ENCODE data around the gene HSP90AB1.

HSP90AB1 gene

GRCh38 chr6:44289726-44290260 lies 42.9 kb downstream of the HSP90AB1 start:
- DNase-seq (ENCODE audit: low read depth) = no peak

GRCh38 chr6:44291841-44292240 lies 44.9 kb downstream of the HSP90AB1 start:
- DNase-seq (ENCODE audit: low read depth) = no peak

GRCh38 chr6:44292661-44293365 lies 45.9 kb downstream of the HSP90AB1 start:
- no peak for DNase-seq (ENCODE audit: low read depth)

DNA sequence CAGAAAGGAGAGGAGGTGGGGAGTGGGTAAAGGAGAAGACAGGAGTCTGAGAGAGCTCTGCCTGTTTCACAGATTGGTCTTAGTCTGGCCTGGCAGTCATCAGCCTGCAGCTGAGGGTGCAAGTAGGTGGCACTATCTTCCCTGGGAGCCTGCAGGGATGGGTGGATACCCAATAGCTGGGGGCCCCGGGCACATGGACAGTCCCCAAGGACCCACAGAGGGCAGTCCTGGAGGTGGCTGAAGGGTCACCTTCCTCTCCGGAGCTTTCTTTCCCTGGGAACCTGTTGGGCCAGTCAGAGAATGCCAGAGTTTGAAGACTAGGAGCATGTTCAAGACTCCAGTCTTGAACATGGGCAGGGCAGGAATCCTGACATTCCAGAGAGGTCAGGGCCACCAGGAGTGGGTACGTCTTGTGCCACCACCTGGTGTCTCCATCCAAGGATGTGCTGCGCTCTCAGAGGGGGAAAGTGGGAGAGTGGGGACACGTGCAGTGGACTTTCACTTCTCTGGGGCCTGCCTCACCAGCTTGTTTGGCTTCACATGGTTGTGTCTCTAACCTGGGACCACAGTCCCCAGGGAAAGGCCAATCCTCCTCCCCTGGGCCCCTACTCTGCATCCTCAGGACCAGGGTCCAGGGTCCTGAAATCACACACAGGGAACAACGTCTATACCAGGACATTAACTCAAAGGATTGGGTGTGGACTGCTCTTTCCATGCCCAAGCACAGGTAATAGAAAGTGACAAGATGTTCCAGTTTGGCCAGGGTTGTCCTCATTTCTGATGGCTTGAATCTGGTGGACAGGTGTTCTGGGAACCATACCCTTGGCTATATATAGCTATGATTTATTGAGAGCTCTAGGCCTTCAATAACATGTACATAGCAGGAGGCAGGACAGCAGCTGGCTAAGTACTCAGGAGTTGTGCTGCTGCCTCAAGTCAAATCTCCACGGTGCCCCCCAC lies 48.2 kb downstream of the HSP90AB1 start:
- DNase-seq (ENCODE audit: low read depth) = no peak

DNA sequence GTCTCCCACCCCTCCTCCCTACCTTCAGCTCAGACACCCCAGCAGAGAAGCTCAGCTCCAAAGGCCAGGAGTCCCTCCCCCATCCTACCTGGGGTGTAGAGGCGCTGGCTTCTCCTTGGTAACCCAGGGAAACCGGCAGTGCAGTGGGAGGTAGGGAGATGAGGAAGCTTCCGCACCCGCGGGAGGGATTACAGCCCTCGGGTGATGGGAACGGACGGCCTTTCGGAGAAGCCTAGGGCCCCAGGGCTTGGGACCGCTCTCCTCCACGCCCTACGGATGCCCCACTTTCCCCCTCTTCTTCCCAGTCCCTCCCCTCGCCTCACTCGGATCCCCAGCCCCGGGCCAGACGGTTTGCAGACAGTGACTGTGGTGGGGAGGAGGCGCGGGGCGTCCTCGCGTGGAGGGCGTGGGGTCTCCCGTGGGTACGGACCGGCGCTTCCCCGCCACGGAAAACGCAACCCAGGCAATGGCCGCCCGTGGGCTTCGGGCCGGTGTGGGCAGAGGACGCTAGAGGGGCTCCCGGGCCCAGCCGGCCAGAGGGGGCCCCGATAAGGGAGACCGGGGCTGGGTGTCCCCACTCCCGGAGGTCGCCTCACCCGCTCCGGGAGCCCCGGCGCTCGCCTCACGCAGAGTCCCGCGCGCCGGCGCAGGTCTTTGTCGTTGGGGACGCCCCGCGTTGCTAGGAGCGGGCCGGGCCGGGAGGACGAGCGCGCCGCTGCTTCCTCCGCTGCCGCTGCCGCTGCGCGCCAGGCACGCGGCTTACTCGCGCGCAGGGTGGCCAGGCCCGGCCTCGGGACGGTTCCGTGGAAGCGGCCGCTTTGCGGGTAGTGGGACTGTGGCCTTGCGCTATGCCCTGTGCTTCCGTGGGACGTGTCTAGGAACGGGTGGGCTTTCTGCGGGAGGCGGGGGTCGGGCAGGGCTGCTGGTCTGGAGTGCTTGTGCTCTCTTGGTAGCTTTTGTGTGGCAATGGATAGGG lies 50.5 kb downstream of the HSP90AB1 start:
- DNase-seq (ENCODE audit: low read depth) = no peak

DNA sequence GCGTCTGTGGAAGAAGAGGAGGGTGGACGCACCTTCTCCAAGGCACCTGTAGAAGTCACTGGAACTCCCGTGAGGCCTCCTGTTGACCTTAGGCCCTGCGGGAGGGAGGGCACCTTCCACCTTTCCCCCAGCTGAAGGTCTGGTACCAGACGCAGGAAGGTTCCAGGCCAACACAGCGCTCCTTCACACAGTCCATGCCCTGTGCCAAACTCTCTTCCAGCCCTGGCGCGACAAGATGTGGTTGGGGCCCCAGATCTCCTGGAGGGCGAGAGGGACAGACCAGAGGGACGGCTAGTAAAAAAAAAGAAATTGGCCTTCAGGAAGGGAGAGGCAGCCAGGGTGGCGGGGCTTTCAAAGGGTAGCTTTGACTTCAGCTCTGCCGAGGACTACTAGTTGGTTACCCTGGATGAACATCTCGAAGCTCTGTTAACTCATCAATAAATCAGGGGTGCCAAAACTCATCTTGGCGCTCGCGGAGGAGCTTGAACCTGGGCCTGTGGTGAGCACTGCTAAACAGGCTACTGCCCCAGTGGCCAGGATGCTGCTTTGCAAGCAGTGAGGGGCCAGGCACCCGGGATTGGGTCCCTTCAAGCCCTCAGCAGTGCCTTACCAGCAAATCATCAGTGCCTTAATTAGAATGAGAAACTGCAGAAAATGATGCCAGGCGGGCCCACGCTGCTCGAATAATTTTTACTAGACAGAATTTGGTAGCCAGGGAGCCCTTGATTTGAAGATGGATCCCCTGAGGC lies 51.3 kb downstream of the HSP90AB1 start:
- no peak for DNase-seq (ENCODE audit: low read depth)

DNA sequence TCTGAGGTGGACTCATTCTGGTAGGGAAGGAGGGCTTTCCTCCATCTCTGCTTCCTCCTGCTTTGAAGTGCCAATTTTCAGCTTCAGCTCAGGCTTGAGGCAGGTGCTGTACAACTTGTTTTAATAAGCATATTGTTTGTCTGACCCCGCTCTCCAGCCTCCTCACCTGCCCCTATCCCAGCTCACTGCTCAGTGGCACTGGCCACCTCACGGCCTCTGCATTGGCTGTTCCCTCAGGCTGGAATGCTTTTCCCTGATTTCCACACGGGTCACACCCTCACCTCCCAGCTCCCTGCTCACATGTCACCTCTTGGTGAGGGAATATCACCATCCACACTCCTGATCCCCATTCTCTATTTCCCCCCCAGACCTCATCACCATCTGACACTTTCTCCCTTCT lies 52.0 kb downstream of the HSP90AB1 start:
- DNase-seq (ENCODE audit: low read depth) = no peak

- no peak for DNase-seq (ENCODE audit: low read depth)
Measured at GRCh38 chr6:44300292-44300823, 53.5 kb downstream of the HSP90AB1 start.

- DNase-seq (ENCODE audit: low read depth) = no peak
Measured at GRCh38 chr6:44301106-44301505, 54.2 kb downstream of the HSP90AB1 start.

DNA sequence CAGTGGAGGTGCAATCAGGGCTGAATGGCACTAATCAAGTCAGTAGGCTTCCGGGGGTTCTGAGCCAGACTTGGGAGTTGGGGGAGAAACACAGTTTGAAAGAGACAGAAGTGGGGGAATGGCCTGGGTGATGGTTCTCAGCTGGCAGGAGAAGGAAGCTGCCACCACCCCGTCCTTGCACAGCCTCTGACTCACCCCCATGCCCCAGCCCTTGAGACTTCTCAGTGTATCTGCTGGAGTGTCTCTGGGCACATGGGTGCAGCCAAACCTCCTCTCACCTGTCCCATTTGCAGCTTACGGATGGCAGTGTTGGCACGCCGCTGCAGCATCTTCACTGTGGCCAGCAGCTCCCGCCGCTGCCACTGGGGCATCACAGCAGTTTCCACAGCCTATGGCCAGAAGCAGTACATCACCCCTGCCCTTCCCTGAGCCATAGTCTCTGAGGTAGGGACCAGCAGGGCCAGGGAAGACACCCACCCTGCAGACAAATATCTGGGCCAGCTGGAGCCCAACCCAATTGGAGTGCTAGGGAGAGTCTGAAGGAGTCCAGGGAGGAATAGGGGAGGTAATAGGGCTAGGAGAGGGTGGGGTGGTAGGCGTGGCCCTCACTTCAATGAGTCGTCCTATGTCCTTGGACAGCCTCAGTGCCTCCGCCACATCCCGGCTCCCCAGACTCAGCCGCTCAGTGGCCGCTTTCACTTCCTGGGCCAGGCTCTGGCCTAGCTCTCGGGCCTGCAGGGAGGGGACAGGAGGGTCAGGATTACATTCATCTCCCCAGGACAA lies 55.1 kb downstream of the HSP90AB1 start:
- no peak for DNase-seq (ENCODE audit: low read depth)

- no peak for DNase-seq (ENCODE audit: low read depth)
Measured at GRCh38 chr6:44302856-44303255, 56.0 kb downstream of the HSP90AB1 start.

All from fibroblast of gingiva (primary cell).